ENCODE measurements around the gene POU3F3.

Gene POU3F3

GRCh38 chr2:104847586-104848160, 6.2 kb upstream of the POU3F3 start:
- DNase-seq (ENCODE audit: low spot score) = no peak

GRCh38 chr2:104848526-104848925, 5.4 kb upstream of the POU3F3 start:
- no peak for DNase-seq (ENCODE audit: low spot score)

- DNase-seq (ENCODE audit: low spot score) = no peak
Measured at GRCh38 chr2:104849101-104849500, 4.8 kb upstream of the POU3F3 start.

- peak; percentile 29 for DNase-seq (ENCODE audit: low spot score)
Measured at GRCh38 chr2:104849618-104850141, 4.2 kb upstream of the POU3F3 start.

- DNase-seq (ENCODE audit: low spot score) = no peak
Measured at GRCh38 chr2:104850361-104851290, 3.3 kb upstream of the POU3F3 start.

GRCh38 chr2:104851291-104852089, 2.4 kb upstream of the POU3F3 start:
- no peak for DNase-seq (ENCODE audit: low spot score)

- no peak for DNase-seq (ENCODE audit: low spot score)
Measured at GRCh38 chr2:104852090-104852666, 1.7 kb upstream of the POU3F3 start.

GRCh38 chr2:104854498-104855220, 744 bp downstream of the POU3F3 start:
- DNase-seq (ENCODE audit: low spot score) = no peak

- no peak for DNase-seq (ENCODE audit: low spot score)
Measured at GRCh38 chr2:104855221-104856085, 1.5 kb downstream of the POU3F3 start.

GRCh38 chr2:104856086-104856972, 2.4 kb downstream of the POU3F3 start:
- DNase-seq (ENCODE audit: low spot score) = no peak

GRCh38 chr2:104856973-104857261, 3.0 kb downstream of the POU3F3 start:
- no peak for DNase-seq (ENCODE audit: low spot score)

GRCh38 chr2:104857262-104858005, 3.5 kb downstream of the POU3F3 start:
- no peak for DNase-seq (ENCODE audit: low spot score)

- no peak for DNase-seq (ENCODE audit: low spot score)
Measured at GRCh38 chr2:104858006-104858978, 4.4 kb downstream of the POU3F3 start.

GRCh38 chr2:104859291-104859765, 5.4 kb downstream of the POU3F3 start:
- no peak for DNase-seq (ENCODE audit: low spot score)

- no peak for DNase-seq (ENCODE audit: low spot score)
Measured at GRCh38 chr2:104859766-104860450, 6.0 kb downstream of the POU3F3 start.

GRCh38 chr2:104860451-104860790, 6.5 kb downstream of the POU3F3 start:
- DNase-seq (ENCODE audit: low spot score) = no peak

All from CD4-positive, alpha-beta T cell treated with Interleukin-2 at 100 ng/mL for 4 hours (primary cell).